BJ (cell line): ENCODE results near the gene GNPTAB. TPM values are rescaled to one million over a fixed set of nuclear protein-coding genes. Genes with fewer than 3 reads are reported as not detected.
A peak's percentile ranks its signal among the peaks of the same experiment; 100 is the strongest.

Source experiments
- CTCF ChIA-PET: fragments of 350-600 bp; formaldehyde crosslinking; extraction: SDS; loops from one replicate; lab custom pipeline; 2021; ENCODE audit warnings: antibody characterized with exemption, inconsistent platforms; lab: Yijun Ruan, JAX
- POLR2A ChIA-PET: fragments of 300-600 bp; sonication (Branson Sonifier 250); formaldehyde crosslinking; extraction: SDS; loops from one replicate; lab custom pipeline; 2021; ENCODE audit warnings: antibody characterized with exemption; lab: Charles Lee
- DNase-seq: peaks from one replicate; pipeline ENCODE4 v3.0.0-alpha.2; 2011; ENCODE audit warnings: low read depth
- H3K27me3 ChIP-seq: 2 replicates; pipeline ENCODE4 v1.6.0; 2011; ENCODE audit warnings: low read length; ENCODE audit not compliant: control insufficient read depth, insufficient read depth
- H3K36me3 ChIP-seq: 2 replicates; pipeline ENCODE4 v1.5.1; 2011; ENCODE audit warnings: low read length; ENCODE audit not compliant: control insufficient read depth, insufficient read depth
- H3K4me3 ChIP-seq: 2 replicates; pipeline ENCODE4 v1.5.1; 2011; ENCODE audit warnings: low read depth, mild to moderate bottlenecking, control low read depth, low read length
- polyA plus RNA-seq: library from polyadenylated mRNA; depleted of rRNA; stranded (reverse); fragments of >200 nt; gene quantifications from 2 replicates; pipeline ENCODE4 v1.2.3, GENCODE V29; 2011
- TF ChIP-seq, protein P1 (sequence below): IDR thresholded peaks from 2 replicates; pipeline ENCODE4 v1.5.1; 2011; ENCODE audit warnings: low read depth, mild to moderate bottlenecking, control low read depth, inconsistent platforms, low read length, moderate library complexity; ENCODE audit not compliant: insufficient read depth

The GNPTAB gene
- polyA plus RNA-seq, 1 experiment, result 20.5 TPM

DNA sequence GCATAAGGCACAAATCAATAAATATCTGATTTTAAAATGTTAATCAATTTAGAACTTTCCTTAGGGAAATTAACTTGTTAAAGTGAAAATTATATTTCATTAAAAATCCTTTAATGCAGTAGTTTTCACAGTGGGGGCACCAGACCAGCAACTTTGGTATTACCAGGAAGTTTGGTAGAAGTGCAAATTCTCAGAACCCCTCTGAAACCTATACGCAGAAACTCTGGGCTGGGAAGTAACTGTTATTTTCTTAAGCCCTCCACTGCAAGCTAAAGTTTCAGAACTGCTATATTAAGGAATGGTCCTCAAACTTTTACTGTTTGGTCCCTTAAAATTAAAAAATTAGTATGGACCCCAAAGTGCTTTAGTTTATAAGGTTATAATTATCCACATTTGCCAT, 35.7 kb downstream of the GNPTAB start:
- TF ChIP-seq, protein P1, sequence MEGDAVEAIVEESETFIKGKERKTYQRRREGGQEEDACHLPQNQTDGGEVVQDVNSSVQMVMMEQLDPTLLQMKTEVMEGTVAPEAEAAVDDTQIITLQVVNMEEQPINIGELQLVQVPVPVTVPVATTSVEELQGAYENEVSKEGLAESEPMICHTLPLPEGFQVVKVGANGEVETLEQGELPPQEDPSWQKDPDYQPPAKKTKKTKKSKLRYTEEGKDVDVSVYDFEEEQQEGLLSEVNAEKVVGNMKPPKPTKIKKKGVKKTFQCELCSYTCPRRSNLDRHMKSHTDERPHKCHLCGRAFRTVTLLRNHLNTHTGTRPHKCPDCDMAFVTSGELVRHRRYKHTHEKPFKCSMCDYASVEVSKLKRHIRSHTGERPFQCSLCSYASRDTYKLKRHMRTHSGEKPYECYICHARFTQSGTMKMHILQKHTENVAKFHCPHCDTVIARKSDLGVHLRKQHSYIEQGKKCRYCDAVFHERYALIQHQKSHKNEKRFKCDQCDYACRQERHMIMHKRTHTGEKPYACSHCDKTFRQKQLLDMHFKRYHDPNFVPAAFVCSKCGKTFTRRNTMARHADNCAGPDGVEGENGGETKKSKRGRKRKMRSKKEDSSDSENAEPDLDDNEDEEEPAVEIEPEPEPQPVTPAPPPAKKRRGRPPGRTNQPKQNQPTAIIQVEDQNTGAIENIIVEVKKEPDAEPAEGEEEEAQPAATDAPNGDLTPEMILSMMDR, result no peak
- ChIA-PET CTCF (interaction anchor here (2.3 kb wide), 1 partner anchor 36 kb away, joined by 12 read pairs; the partner anchor contains the start of gene GNPTAB), POLR2A (no interaction called here)
- no peaks in the 10 kb centered on the region for H3K27me3 ChIP-seq
- no peak overlapping the region for H3K4me3 ChIP-seq
- no peak for DNase-seq
- H3K36me3 ChIP-seq, result 0 out of 2 replicates have a peak, but pooled peaks cover 1% of the 10 kb centered on the region

DNA sequence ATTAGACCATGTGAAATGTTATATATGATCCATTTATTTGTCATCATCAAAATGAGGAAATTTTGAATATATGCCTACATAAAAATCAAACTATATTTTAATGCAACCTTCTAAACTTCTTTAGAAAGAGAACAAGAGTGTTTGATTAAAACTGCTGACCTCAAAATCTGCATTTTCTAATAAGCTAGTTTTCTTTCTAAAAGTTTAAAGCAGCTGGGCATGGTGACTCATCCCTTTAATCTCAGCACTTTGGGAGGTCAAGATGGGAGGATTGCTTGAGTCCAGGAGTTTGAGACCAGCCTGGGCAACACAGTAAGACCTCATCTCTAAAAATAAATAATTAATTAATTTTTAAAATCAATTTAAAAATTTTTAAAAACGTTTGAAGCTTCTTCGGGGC, 36.2 kb downstream of the GNPTAB start:
- POLR2A ChIA-PET, result no interaction called here
- no peak overlapping the region for H3K4me3 ChIP-seq
- no peaks in the 10 kb centered on the region for H3K27me3 ChIP-seq
- DNase-seq, result no peak
- CTCF ChIA-PET, result interaction anchor here (2.2 to 2.3 kb wide), 2 partner anchors 21 to 36 kb away, joined by 6 to 12 read pairs; partner anchors contain the start of gene GNPTAB
- 0 out of 2 replicates have a peak, but pooled peaks cover 1% of the 10 kb centered on the region for H3K36me3 ChIP-seq
- TF ChIP-seq, protein P1, result no peak

DNA sequence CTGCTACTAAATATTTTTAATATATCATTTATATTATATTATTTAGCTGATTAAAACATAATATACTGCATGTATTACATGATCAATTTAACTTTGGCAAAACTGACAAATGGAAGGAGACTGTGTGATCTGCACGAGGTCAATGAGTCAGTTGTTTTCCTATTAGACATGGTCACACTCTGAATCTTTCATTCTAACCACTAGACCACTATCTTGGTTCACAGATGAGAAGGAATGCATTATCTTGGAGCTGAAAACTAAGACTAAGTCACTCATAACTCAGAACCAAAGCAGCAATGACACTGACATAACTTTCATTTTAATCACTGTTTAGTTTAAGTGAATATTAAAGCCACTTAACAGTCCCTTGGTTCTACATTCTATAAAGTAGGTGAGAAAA, 37.4 kb downstream of the GNPTAB start:
- ChIA-PET CTCF (interaction anchor here (1.1 to 2.3 kb wide), 4 partner anchors 20 to 113 kb away, joined by 4 to 12 read pairs (median 5); partner anchors contain the start of gene GNPTAB), POLR2A (no interaction called here)
- TF ChIP-seq, protein P1, result no peak
- peak; percentile 31 for DNase-seq
- H3K36me3 ChIP-seq, result peaks cover 4% of the 10 kb centered on the region
- H3K27me3 ChIP-seq, result no peaks in the 10 kb centered on the region
- H3K4me3 ChIP-seq, result no peak overlapping the region

DNA sequence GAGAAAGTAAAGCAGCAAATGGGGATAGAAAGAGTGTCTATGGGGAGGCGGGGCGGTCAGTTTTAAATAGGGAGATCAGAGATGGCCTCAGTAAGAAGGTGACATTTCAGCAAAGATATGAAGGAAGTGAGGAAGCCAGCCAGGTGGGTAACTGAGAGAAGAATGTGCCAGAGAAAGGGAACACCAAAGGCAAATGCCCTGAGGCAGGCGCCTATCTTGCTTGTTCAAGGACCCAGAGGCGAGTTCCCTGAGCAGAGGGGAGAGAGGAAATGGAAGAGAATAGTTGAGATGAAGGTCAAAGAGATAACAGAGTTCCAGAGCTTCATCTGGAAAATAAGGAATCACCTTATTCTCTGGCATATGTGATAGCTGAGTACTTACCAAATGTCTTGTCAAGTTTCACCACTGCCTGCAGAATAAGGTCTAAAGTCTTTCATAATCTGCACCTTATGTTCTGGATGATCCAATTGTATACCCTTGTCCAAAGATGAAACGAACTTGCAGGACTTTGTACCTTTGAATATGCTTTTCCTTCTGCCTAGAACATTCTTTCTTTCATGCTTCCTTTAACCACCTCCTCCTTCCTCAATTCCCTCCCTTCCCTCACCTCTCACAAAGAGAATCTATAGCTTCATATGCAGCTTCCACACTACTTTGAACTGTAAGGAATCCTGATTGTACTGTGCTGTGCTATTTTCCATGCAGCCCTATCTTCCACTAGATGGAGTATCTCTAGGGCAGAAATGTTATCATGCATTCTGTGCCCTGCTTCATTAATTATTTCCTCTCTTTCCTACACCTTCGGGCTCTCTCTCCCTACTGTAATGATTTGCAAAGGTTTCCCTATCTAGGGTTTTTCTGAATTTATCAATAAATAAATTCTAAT, 38.5 kb downstream of the GNPTAB start:
- Histone ChIP-seq H3K4me3 (no peak overlapping the region), H3K36me3 (peaks cover 4% of the 10 kb centered on the region), H3K27me3 (no peaks in the 10 kb centered on the region)
- POLR2A ChIA-PET, result no interaction called here
- TF ChIP-seq, protein P1, result peak; percentile 32
- DNase-seq, result no peak
- CTCF ChIA-PET, result interaction anchor here (1.1 to 2.2 kb wide), 4 partner anchors 13 to 114 kb away, joined by 4 to 7 read pairs (median 6); no protein-coding TSS in a partner anchor

DNA sequence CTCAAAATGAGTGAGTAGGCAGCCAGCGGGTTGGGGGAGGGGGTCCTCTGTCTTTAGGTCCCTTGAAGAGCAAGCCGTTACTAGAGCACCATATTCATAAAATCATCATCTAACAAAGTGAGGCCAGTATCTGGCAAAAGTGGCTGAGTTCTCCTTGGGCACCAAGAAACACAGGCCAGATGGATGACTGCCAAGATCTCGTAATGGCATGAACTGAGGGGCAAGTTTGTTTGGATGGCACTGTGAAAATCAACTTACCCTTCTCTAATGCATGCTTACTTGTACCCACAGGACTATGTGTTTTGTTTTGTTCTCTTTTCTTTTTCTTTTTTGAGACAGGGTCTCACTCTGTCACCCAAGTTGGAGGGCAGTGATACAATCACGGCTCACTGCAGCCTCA, 41.6 kb downstream of the GNPTAB start:
- no peaks in the 10 kb centered on the region for H3K27me3 ChIP-seq
- TF ChIP-seq, protein P1, result no peak
- H3K36me3 ChIP-seq, result peaks cover 2% of the 10 kb centered on the region
- ChIA-PET CTCF (no interaction called here), POLR2A (no interaction called here)
- no peak for DNase-seq
- no peak overlapping the region for H3K4me3 ChIP-seq
